HG03025 (cell line): ENCODE results near the gene LRRC8A.
"Not testable (repeated sequence)": the region's sequence is repeated elsewhere in the genome, so short reads cannot be mapped to it uniquely, and the experiment has no call there.

Source experiments
- ATAC-seq: cut with Tn5 transposase; IDR thresholded peaks from one replicate; pipeline ENCODE4 v1.9.1; 2021; ENCODE audit warnings: mild to moderate bottlenecking, moderate library complexity; ENCODE audit not compliant: unreplicated experiment, low FRiP score

Gene LRRC8A

GRCh38 chr9:128862401-128862851 is 19.5 kb upstream of the LRRC8A start:
- ATAC-seq: no peak

GRCh38 chr9:128863647-128864046 is 18.3 kb upstream of the LRRC8A start:
- peak; percentile 57 for ATAC-seq

GRCh38 chr9:128870128-128870940 is 11.6 kb upstream of the LRRC8A start:
- ATAC-seq: no peak

- ATAC-seq: not testable (repeated sequence)
Measured at GRCh38 chr9:128870941-128871265, 11.0 kb upstream of the LRRC8A start.

GRCh38 chr9:128877852-128878251 is 4.1 kb upstream of the LRRC8A start:
- no peak for ATAC-seq

GRCh38 chr9:128882677-128883603 is 1.0 kb downstream of the LRRC8A start:
- ATAC-seq: no peak

GRCh38 chr9:128884164-128884563 is 2.2 kb downstream of the LRRC8A start:
- no peak for ATAC-seq

- ATAC-seq: no peak
Measured at GRCh38 chr9:128885376-128885775, 3.4 kb downstream of the LRRC8A start.

- no peak for ATAC-seq
Measured at GRCh38 chr9:128885798-128886197, 3.9 kb downstream of the LRRC8A start.

- no peak for ATAC-seq
Measured at GRCh38 chr9:128886211-128886891, 4.4 kb downstream of the LRRC8A start.

GRCh38 chr9:128887049-128887448 is 5.1 kb downstream of the LRRC8A start:
- no peak for ATAC-seq

- no peak for ATAC-seq
Measured at GRCh38 chr9:128887914-128888350, 6.0 kb downstream of the LRRC8A start.

- ATAC-seq: no peak
Measured at GRCh38 chr9:128891321-128892220, 9.6 kb downstream of the LRRC8A start.

GRCh38 chr9:128892221-128892921 is 10.4 kb downstream of the LRRC8A start:
- no peak for ATAC-seq

- no peak for ATAC-seq
Measured at GRCh38 chr9:128893354-128893753, 11.4 kb downstream of the LRRC8A start.

- ATAC-seq: no peak
Measured at GRCh38 chr9:128894764-128895163, 12.8 kb downstream of the LRRC8A start.

- ATAC-seq: no peak
Measured at GRCh38 chr9:128895556-128895955, 13.6 kb downstream of the LRRC8A start.

- no peak for ATAC-seq
Measured at GRCh38 chr9:128898382-128898781, 16.4 kb downstream of the LRRC8A start.

- no peak for ATAC-seq
Measured at GRCh38 chr9:128898845-128899565, 17.1 kb downstream of the LRRC8A start.
